ENCODE measurements around the gene STK32A. TPM values are rescaled to one million over a fixed set of nuclear protein-coding genes. Genes with fewer than 3 reads are reported as not detected.

Gene STK32A
- total RNA-seq, 4 donors from 2014 or later, result 1.0 to 1.4 (median 1.3) TPM

DNA sequence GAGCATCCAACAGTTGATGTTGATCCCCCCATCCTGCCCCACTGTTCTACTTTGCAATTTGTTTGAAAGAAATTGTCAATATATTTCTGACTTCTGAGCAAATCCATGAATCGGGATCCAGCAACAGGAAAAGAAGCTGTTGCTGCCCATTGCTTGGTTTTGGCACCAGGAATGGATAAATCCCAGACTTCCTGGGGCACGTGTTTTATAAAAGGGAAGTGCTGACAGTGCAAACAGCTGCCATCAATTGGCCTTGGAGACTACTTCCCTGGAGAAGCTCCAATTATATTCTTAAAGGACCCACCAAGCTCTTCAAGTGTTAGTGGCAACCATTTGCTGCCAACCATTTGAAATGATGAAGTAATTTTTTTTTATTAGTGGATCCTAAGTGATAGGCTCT, 13.7 kb downstream of the STK32A start:
- DNase-seq (ENCODE audit: extremely low spot score), result no peak
- Histone ChIP-seq H3K4me1 (peaks cover 0 to 3% (median 0%) of the 10 kb centered on the region in 4 donors), H3K9me3 (no peaks in the 10 kb centered on the region), H3K27me3 (no peaks in the 10 kb centered on the region), H3K27ac (replicated peaks in 1 of 4) (no peak overlapping the region), H3K36me3 (no peaks in the 10 kb centered on the region), H3K4me3 (no peak overlapping the region)
- intact Hi-C loops (cut with DNase I), result no loop called here
- WGBS, result 35% methylated on average over 2 of the region's 2 CpGs
- no peak for TF ChIP-seq POLR2AphosphoS5 (IDR thresholded peaks at IDR 0.05)
- TF ChIP-seq, protein P1, sequence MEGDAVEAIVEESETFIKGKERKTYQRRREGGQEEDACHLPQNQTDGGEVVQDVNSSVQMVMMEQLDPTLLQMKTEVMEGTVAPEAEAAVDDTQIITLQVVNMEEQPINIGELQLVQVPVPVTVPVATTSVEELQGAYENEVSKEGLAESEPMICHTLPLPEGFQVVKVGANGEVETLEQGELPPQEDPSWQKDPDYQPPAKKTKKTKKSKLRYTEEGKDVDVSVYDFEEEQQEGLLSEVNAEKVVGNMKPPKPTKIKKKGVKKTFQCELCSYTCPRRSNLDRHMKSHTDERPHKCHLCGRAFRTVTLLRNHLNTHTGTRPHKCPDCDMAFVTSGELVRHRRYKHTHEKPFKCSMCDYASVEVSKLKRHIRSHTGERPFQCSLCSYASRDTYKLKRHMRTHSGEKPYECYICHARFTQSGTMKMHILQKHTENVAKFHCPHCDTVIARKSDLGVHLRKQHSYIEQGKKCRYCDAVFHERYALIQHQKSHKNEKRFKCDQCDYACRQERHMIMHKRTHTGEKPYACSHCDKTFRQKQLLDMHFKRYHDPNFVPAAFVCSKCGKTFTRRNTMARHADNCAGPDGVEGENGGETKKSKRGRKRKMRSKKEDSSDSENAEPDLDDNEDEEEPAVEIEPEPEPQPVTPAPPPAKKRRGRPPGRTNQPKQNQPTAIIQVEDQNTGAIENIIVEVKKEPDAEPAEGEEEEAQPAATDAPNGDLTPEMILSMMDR (IDR thresholded peaks at IDR 0.05), result no peak
- no peak for TF ChIP-seq EP300 (IDR thresholded peaks at IDR 0.05)
- TF ChIP-seq POLR2A (IDR thresholded peaks at IDR 0.05; ENCODE audit: low read depth), result no peak

DNA sequence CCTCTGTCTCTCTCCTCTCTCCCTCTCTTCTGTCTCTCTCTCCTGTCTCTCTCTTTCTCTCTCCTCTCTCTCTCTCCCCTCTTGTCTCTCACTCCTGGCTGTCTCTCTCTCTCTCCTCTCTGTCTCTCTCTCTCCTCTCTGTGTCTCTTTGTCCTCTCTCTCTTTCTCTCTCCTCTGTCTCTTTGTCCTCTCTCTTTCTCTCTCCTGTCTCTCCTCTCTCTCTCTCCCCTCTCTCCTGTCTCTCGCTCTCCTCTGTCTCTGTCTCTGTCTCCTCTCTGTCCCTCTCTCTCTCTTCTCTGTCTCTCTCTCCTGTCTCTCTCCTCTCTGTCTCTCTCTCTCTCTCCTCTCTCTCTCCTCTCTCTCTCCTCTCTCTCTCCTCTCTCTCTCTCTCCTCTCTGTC, 25.0 kb downstream of the STK32A start:
- H3K36me3 ChIP-seq, result no peaks in the 10 kb centered on the region
- H3K4me3 ChIP-seq, result no peak overlapping the region
- intact Hi-C loops (cut with DNase I), result no loop called here
- 100% methylated on average over 1 of the region's 1 CpG for WGBS
- no peak for TF ChIP-seq POLR2AphosphoS5 (IDR thresholded peaks at IDR 0.05)
- TF ChIP-seq POLR2A (IDR thresholded peaks at IDR 0.05; ENCODE audit: low read depth), result no peak
- no peak for TF ChIP-seq EP300 (IDR thresholded peaks at IDR 0.05)
- TF ChIP-seq, protein P1 (IDR thresholded peaks at IDR 0.05), result no peak
- H3K4me1 ChIP-seq, result no peaks in the 10 kb centered on the region
- H3K27me3 ChIP-seq, result no peaks in the 10 kb centered on the region
- no peak overlapping the region for H3K27ac ChIP-seq (replicated peaks in 1 of 4)
- no peaks in the 10 kb centered on the region for H3K9me3 ChIP-seq
- no peak for DNase-seq (ENCODE audit: extremely low spot score)

DNA sequence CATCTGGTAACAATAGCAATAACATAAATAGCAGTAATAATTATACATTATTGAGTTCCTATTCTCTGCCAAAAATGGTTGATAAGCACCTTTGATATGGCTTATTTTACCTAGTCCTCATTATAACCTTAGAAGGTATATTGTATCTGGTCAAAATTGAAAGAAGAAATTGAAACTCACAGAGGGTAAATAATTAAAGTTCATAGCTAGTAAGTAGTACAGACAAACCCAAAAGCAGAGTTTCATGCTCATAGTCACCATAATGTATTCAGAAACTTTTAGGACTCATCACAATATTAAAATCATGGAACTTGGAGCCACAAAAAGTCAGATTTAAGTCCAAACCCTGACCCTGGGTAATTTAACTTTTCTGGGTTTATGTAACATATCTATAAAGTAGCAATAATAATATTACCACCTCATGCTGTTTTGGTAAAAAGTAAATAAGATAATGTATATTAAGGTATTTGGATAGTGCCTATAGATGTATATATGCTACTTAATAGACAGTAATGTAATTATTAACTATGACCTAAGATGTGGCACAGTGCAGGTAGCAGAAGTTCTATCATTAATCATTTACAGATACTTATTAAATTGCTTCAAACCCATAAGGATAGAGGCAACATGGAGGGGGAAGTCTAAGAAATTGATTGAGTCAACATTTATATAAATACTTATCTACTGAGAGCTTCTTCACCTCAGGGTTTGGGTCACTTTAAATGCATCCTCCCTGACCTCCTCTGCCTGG, 32.4 kb downstream of the STK32A start:
- Histone ChIP-seq H3K27ac (replicated peaks in 1 of 4) (no peak overlapping the region), H3K36me3 (no peaks in the 10 kb centered on the region), H3K9me3 (no peaks in the 10 kb centered on the region), H3K4me1 (no peaks in the 10 kb centered on the region), H3K27me3 (no peaks in the 10 kb centered on the region), H3K4me3 (no peak overlapping the region)
- TF ChIP-seq POLR2AphosphoS5 (IDR thresholded peaks at IDR 0.05) (no peak), EP300 (IDR thresholded peaks at IDR 0.05) (no peak), POLR2A (IDR thresholded peaks at IDR 0.05; ENCODE audit: low read depth) (no peak)
- TF ChIP-seq, protein P1 (IDR thresholded peaks at IDR 0.05), result no peak
- intact Hi-C loops (cut with DNase I), result no loop called here
- no peak for DNase-seq (ENCODE audit: extremely low spot score)

DNA sequence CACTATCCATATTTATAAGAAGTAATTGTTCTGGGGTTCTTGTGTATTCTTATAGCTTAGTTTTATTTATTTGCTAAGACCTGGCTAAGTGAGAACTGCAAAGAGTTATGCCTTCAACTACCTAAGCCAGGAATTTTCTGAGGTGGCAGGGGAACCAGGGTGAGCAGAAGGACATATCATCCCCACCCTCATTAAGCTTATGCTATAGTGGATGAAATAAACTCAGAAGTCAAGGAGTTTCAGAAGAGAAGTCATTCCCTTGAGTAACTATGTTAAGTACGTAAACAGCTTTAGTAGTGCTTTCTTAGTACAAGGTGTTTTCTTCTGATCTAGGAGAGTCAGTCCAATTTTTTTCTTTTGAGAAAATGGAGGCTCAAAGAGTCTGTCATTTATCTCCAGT, 41.7 kb downstream of the STK32A start:
- 94% methylated on average over 1 of the region's 1 CpG for WGBS
- no peak overlapping the region for H3K27ac ChIP-seq (replicated peaks in 1 of 4)
- DNase-seq (ENCODE audit: extremely low spot score), result no peak
- no peak overlapping the region for H3K4me3 ChIP-seq
- TF ChIP-seq, protein P1 (IDR thresholded peaks at IDR 0.05), result no peak
- TF ChIP-seq POLR2AphosphoS5 (IDR thresholded peaks at IDR 0.05) (no peak), POLR2A (IDR thresholded peaks at IDR 0.05; ENCODE audit: low read depth) (no peak), EP300 (IDR thresholded peaks at IDR 0.05) (no peak)
- H3K36me3 ChIP-seq, result no peaks in the 10 kb centered on the region
- intact Hi-C loops (cut with DNase I), result no loop called here
- no peaks in the 10 kb centered on the region for H3K4me1 ChIP-seq
- H3K27me3 ChIP-seq, result peaks cover 0 to 5% (median 0%) of the 10 kb centered on the region in 4 donors
- no peaks in the 10 kb centered on the region for H3K9me3 ChIP-seq

DNA sequence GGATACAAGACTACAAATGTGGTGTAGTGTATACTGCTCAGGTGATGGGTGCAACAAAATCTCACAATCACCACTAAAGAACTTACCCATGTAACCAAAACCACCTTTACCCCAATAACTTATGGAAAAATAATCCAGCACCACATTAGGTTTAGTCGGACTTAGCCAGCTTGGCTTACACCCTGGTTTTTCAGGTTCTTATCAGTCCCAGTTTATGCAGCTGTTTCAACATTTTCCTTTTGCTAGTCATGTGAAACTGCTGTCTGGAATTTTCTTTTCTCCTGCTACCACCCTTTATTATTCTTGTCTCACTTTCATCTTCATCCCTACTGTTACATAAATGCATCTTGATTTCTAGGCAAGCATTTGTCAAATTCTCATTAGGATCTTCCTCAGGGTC, 51.5 kb downstream of the STK32A start:
- TF ChIP-seq, protein P1 (IDR thresholded peaks at IDR 0.05), result no peak
- TF ChIP-seq EP300 (IDR thresholded peaks at IDR 0.05), result no peak
- TF ChIP-seq POLR2AphosphoS5 (IDR thresholded peaks at IDR 0.05), result no peak
- intact Hi-C loops (cut with DNase I), result no loop called here
- H3K9me3 ChIP-seq, result peaks cover 0 to 8% (median 0%) of the 10 kb centered on the region in 4 donors

More for the DNA sequence above, 51.5 kb downstream of the STK32A start:
- no peak overlapping the region for H3K4me3 ChIP-seq
- H3K36me3 ChIP-seq, result no peaks in the 10 kb centered on the region
- no peak for DNase-seq (ENCODE audit: extremely low spot score)
- WGBS, result 78% methylated on average over 1 of the region's 1 CpG
- no peaks in the 10 kb centered on the region for H3K4me1 ChIP-seq
- no peak overlapping the region for H3K27ac ChIP-seq (replicated peaks in 1 of 4)
- no peaks in the 10 kb centered on the region for H3K27me3 ChIP-seq

Data from esophagus muscularis mucosa (tissue), 4 donors.